PFSK-1 (cell line): Measurements from ENCODE around the gene ETV2.

ENCODE experiments used
- FOXP2 ChIP-seq: optimal IDR thresholded peaks from 2 replicates; pipeline ENCODE3; 2011; ENCODE audit warnings: borderline replicate concordance, control low read depth, inconsistent platforms; ENCODE audit not compliant: insufficient read depth; ENCODE audit errors: extremely low read length, extremely low read depth
- POLR2AphosphoS5 ChIP-seq: IDR thresholded peaks from 2 replicates; pipeline ENCODE4 v1.6.1; 2012; ENCODE audit warnings: low read depth, mild to moderate bottlenecking, control low read depth, low read length, moderate library complexity
- SIN3A ChIP-seq: IDR thresholded peaks from 2 replicates; pipeline ENCODE4 v1.6.1; 2012; ENCODE audit warnings: mild to moderate bottlenecking, low read length, moderate library complexity, borderline replicate concordance; ENCODE audit not compliant: insufficient read depth
- TAF1 ChIP-seq: IDR thresholded peaks from 2 replicates; pipeline ENCODE4 v1.6.1; 2012; ENCODE audit warnings: low read length, control low read depth, borderline replicate concordance; ENCODE audit not compliant: insufficient read depth
- TF ChIP-seq, protein P1 (sequence below), 2 experiments: IDR thresholded peaks; 2 replicates each; pipeline versions ENCODE4 v1.6.1 to v1.8.0; 2011 to 2012; ENCODE audit warnings: low read depth in 2 of 2, low read length in 2 of 2, control low read depth in 1 of 2, inconsistent platforms in 1 of 2, mild to moderate bottlenecking in 1 of 2, moderate library complexity in 1 of 2; ENCODE audit not compliant: insufficient read depth in 1 of 2

Gene ETV2

DNA sequence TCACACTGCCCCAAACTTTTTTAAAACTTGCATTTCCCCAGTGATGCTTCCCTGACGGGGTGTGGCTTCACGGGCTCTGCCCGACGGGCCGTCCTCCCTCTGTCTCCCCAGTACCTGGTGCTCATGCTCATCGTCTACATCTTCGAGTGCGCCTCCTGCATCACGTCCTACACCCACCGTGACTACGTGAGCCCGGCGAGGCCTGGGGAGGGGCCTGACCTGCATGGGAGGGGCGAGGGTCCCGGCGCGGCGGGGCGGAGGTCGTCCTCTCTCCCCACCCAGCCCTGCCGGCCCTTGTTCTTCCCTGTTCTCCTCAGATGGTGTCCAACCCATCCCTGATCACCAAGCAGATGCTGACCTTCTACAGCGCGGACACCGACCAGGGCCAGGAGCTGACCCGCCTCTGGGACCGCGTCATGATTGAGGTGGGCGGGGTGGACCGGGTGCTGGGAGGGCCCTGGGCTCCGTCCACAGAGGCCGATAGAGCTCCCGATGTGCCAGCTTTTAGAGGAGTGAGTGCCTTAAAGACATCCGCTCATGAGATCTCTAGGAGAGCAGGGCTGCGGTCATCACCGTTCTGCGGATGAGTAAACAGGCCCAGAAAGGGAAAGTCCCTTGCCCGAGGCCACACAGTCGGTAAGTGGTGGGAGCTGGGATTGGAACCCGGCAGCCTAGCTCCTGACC is 31.7 kb downstream of the ETV2 start:
- no peak for TF ChIP-seq SIN3A
- no peak for TF ChIP-seq FOXP2
- TF ChIP-seq, protein P1, sequence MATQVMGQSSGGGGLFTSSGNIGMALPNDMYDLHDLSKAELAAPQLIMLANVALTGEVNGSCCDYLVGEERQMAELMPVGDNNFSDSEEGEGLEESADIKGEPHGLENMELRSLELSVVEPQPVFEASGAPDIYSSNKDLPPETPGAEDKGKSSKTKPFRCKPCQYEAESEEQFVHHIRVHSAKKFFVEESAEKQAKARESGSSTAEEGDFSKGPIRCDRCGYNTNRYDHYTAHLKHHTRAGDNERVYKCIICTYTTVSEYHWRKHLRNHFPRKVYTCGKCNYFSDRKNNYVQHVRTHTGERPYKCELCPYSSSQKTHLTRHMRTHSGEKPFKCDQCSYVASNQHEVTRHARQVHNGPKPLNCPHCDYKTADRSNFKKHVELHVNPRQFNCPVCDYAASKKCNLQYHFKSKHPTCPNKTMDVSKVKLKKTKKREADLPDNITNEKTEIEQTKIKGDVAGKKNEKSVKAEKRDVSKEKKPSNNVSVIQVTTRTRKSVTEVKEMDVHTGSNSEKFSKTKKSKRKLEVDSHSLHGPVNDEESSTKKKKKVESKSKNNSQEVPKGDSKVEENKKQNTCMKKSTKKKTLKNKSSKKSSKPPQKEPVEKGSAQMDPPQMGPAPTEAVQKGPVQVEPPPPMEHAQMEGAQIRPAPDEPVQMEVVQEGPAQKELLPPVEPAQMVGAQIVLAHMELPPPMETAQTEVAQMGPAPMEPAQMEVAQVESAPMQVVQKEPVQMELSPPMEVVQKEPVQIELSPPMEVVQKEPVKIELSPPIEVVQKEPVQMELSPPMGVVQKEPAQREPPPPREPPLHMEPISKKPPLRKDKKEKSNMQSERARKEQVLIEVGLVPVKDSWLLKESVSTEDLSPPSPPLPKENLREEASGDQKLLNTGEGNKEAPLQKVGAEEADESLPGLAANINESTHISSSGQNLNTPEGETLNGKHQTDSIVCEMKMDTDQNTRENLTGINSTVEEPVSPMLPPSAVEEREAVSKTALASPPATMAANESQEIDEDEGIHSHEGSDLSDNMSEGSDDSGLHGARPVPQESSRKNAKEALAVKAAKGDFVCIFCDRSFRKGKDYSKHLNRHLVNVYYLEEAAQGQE (IDR thresholded peaks at IDR 0.05; ENCODE audit: insufficient read depth in 1 of 2, low read depth in 2 of 2, low read length in 2 of 2): no peak
- no peak for TF ChIP-seq POLR2AphosphoS5
- TF ChIP-seq TAF1: no peak

DNA sequence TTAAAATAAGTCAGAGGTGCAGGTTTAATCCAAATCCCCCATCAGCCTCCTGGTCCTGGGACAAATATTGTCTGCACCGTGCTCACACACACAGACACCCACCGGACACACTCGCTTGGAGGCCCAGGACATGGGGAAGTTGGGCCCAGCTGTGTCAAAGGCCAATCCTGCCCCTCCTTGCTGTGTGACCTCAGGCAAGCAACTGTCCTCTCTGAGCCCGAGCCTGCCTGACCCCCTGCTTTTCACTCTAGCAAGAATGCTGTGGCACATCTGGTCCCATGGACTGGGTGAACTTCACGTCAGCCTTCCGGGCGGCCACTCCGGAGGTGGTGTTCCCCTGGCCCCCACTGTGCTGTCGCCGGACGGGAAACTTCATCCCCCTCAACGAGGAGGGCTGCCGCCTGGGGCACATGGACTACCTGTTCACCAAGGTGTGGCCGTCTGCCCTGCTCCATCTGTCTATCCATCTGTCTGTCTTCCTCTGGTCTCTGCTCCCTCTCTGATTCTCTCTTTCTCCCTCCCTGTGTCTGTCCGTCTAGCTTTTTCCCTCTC is 34.1 kb downstream of the ETV2 start:
- TF ChIP-seq TAF1 (no peak), FOXP2 (no peak), POLR2AphosphoS5 (no peak), SIN3A (no peak)
- TF ChIP-seq, protein P1 (IDR thresholded peaks at IDR 0.05; ENCODE audit: insufficient read depth in 1 of 2, low read depth in 2 of 2, low read length in 2 of 2): no peak

DNA sequence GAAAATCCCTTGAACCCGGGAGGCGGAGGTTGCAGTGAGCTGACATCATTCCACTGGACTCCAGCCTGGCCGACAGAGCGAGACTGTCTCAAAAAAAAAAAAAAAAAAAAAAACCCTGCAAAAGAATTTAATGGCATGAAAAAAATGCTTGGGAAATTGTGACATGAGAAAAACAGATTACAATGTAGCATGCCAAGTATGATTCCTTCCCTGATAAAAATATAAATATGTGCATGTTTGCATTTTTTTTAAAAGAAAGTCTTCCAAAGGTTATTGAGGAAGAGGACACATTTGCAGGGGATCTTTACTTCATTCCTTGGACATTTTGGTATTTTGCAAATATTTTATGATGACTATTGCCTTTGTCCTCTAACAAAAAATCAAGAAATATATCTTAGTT is 48.3 kb downstream of the ETV2 start:
- no peak for TF ChIP-seq TAF1
- TF ChIP-seq, protein P1 (IDR thresholded peaks at IDR 0.05; ENCODE audit: insufficient read depth in 1 of 2, low read depth in 2 of 2, low read length in 2 of 2): no peak
- no peak for TF ChIP-seq SIN3A
- TF ChIP-seq POLR2AphosphoS5: no peak
- no peak for TF ChIP-seq FOXP2

DNA sequence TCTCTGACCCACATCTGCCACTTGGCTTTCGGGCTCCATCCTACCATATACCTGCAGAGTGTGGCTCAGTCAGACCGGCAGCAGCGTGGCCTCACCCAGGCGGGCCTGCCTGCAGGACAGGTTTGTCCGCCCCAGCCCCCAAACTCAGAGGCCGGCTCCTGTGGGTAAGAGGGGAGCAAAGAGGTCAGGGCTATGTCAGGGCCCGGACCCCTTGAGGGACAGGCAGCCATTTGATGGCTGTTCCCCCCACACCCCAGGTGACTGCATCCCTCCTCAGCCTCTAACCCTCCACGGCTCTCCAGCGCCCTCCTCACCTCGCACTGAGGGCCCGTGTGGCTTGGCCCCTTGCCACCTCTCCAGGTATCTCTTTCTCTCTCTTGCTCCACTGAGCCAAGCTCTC is 50.5 kb downstream of the ETV2 start:
- TF ChIP-seq TAF1 (no peak), SIN3A (no peak), FOXP2 (no peak), POLR2AphosphoS5 (no peak)
- TF ChIP-seq, protein P1 (IDR thresholded peaks at IDR 0.05; ENCODE audit: insufficient read depth in 1 of 2, low read depth in 2 of 2, low read length in 2 of 2): no peak

DNA sequence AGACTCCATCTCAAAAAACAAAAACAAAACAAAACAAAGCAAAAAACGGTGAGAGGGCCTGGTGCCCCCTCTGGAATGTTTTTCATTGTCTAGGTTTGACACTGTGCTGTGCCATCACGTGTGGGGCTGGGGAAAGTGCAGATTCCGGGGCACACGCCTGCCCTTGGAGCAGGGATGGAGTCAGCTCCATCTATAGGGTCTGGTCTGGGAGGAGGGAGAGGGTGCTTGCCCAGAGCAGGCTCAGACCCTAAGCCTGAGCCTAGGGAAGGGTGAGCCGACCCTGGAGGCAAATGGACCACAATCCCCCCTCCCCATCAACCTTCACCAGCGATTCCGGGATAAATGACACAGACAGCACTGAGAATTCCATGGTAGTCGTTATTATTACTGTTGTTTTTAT is 51.9 kb downstream of the ETV2 start:
- TF ChIP-seq, protein P1 (IDR thresholded peaks at IDR 0.05; ENCODE audit: insufficient read depth in 1 of 2, low read depth in 2 of 2, low read length in 2 of 2): no peak
- TF ChIP-seq SIN3A (no peak), TAF1 (no peak), FOXP2 (no peak), POLR2AphosphoS5 (no peak)
